Large intestine (tissue), 3 donors: ENCODE data around the gene TRIML1. TPM values are rescaled to one million over a fixed set of nuclear protein-coding genes. Genes with fewer than 3 reads are reported as not detected.

Experiments
- DNase-seq, 2 donors: peaks; one replicate each; pipeline versions ENCODE4 v3.0.0 to v3.0.0-alpha.2; 2013
- H3K27ac ChIP-seq: one replicate; pipeline ENCODE4 v1.5.1; 2013; ENCODE audit warnings: low read length
- H3K27me3 ChIP-seq: 2 replicates; pipeline ENCODE4 v1.6.1; 2013; ENCODE audit warnings: low read length; ENCODE audit not compliant: control insufficient read depth, insufficient read depth
- H3K36me3 ChIP-seq: 2 replicates; pipeline ENCODE4 v1.6.1; 2013; ENCODE audit warnings: low read length; ENCODE audit not compliant: control insufficient read depth, insufficient read depth
- H3K4me1 ChIP-seq: one replicate; pipeline ENCODE4 v1.6.1; 2013; ENCODE audit warnings: low read length; ENCODE audit not compliant: control insufficient read depth, insufficient read depth
- H3K4me3 ChIP-seq: one replicate; pipeline ENCODE4 v1.5.1; 2013; ENCODE audit warnings: low read length
- H3K9me3 ChIP-seq: one replicate; pipeline ENCODE4 v1.6.1; 2013; ENCODE audit warnings: mild to moderate bottlenecking, low read depth, low read length, moderate library complexity; ENCODE audit not compliant: control insufficient read depth
- WGBS: methylation state at CpG from one replicate; pipeline ENCODE4 v1.1.5; 2013; ENCODE audit warnings: low lambda C conversion rate; ENCODE audit not compliant: insufficient coverage; 5-methylcytosine and 5-hydroxymethylcytosine counted together
- polyA plus RNA-seq: library from polyadenylated mRNA; unstranded; fragments of 120-200 nt; gene quantifications from one replicate; pipeline ENCODE4 v1.2.1, GENCODE V29; 2013

Gene TRIML1
- polyA plus RNA-seq, 1 donor, result not detected

DNA sequence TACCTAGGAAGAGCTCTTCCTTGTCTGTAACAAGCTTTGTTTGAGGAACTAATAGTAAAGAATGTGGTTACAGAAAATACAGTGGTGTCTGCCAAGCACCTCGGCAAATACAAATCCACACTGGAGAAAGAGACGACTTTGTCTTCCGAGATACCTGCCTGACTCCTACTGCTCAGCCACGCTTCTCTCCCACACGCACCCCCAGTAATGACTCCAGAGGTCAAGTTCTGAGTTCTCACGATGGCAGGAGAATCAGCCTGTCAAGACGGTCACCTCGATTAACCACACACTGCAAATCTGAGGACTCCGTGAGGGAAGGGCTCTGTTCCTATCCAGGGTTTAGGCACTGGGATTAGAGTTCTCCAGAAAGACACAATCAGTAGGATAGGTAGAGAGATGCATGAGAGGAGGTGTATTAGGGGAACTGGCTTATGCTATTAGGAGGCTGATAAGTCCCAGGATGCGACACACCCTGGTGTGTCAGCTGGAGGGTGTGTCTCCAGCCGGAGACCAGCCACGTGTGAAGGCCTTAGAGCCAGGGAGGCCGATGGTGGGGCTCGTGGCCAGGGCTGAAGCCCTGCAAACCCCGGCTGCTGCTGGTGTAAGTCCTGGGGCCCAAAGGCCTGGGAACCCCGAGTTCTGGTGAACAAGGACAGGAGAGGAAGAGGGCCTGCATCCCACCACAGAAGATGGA lies 21.5 kb upstream of the TRIML1 start:
- no peaks in the 10 kb centered on the region for H3K36me3 ChIP-seq
- no peak overlapping the region for H3K27ac ChIP-seq
- no peak overlapping the region for H3K4me3 ChIP-seq
- DNase-seq, result no peak
- no CpG with 5 or more reads among the region's 16 CpGs for WGBS
- H3K4me1 ChIP-seq, result no peaks in the 10 kb centered on the region
- no peaks in the 10 kb centered on the region for H3K27me3 ChIP-seq
- H3K9me3 ChIP-seq, result no peaks in the 10 kb centered on the region

- H3K36me3 ChIP-seq, result no peaks in the 10 kb centered on the region
- no peak overlapping the region for H3K27ac ChIP-seq
- H3K9me3 ChIP-seq, result no peaks in the 10 kb centered on the region
- WGBS, result 56% methylated on average over 9 of the region's 13 CpGs
- H3K27me3 ChIP-seq, result no peaks in the 10 kb centered on the region
- no peak overlapping the region for H3K4me3 ChIP-seq
- H3K4me1 ChIP-seq, result no peaks in the 10 kb centered on the region
- no peak for DNase-seq
These were observed 17.7 kb upstream of the TRIML1 start for GRCh38 chr4:188121530-188121929.

- no CpG with 5 or more reads among the region's 5 CpGs for WGBS
- H3K27ac ChIP-seq, result no peak overlapping the region
- no peaks in the 10 kb centered on the region for H3K9me3 ChIP-seq
- no peaks in the 10 kb centered on the region for H3K4me1 ChIP-seq
- DNase-seq, result no peak
- H3K27me3 ChIP-seq, result no peaks in the 10 kb centered on the region
- no peaks in the 10 kb centered on the region for H3K36me3 ChIP-seq
- no peak overlapping the region for H3K4me3 ChIP-seq
These were observed 11.9 kb upstream of the TRIML1 start for GRCh38 chr4:188127214-188127874.

DNA sequence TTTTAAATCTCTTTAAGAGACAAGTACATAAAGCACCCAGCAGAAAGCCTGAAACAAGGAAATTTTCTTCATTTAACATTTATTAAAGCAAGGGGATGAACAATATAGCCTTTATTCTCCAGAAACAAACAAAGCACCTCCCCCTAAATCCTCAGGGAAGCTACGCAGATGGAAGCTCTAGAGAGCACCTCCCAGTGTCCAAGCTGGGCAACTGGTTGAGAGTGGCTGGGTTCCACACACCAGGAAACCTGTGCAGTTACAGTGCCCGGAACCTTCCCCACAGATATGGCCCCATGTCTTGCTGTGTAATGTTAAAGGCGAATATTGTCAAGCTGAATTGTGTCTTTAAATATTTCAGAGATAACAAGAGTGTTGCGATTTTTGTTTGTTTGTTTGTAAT lies 8.9 kb upstream of the TRIML1 start:
- whole genome bisulfite sequencing, result 73% methylated on average over 2 of the region's 4 CpGs
- no peak overlapping the region for H3K27ac ChIP-seq

GRCh38 chr4:188132232-188132631 lies 7.0 kb upstream of the TRIML1 start:
- WGBS, result 100% methylated on average over 1 of the region's 5 CpGs
- Histone ChIP-seq H3K4me1 (no peaks in the 10 kb centered on the region), H3K9me3 (no peaks in the 10 kb centered on the region), H3K27me3 (no peaks in the 10 kb centered on the region), H3K4me3 (no peak overlapping the region), H3K27ac (no peak overlapping the region), H3K36me3 (no peaks in the 10 kb centered on the region)
- no peak for DNase-seq

More for the DNA sequence above, 8.9 kb upstream of the TRIML1 start:
- Histone ChIP-seq H3K27me3 (no peaks in the 10 kb centered on the region), H3K4me1 (no peaks in the 10 kb centered on the region), H3K4me3 (no peak overlapping the region), H3K36me3 (no peaks in the 10 kb centered on the region), H3K9me3 (no peaks in the 10 kb centered on the region)
- no peak for DNase-seq

- DNase-seq, result no peak
- H3K9me3 ChIP-seq, result no peaks in the 10 kb centered on the region
- H3K4me3 ChIP-seq, result no peak overlapping the region
- H3K27me3 ChIP-seq, result no peaks in the 10 kb centered on the region
- H3K4me1 ChIP-seq, result no peaks in the 10 kb centered on the region
- WGBS, result no CpG with 5 or more reads among the region's 10 CpGs
- H3K36me3 ChIP-seq, result no peaks in the 10 kb centered on the region
- H3K27ac ChIP-seq, result no peak overlapping the region
These were observed 1.0 kb upstream of the TRIML1 start for GRCh38 chr4:188138227-188138626.

DNA sequence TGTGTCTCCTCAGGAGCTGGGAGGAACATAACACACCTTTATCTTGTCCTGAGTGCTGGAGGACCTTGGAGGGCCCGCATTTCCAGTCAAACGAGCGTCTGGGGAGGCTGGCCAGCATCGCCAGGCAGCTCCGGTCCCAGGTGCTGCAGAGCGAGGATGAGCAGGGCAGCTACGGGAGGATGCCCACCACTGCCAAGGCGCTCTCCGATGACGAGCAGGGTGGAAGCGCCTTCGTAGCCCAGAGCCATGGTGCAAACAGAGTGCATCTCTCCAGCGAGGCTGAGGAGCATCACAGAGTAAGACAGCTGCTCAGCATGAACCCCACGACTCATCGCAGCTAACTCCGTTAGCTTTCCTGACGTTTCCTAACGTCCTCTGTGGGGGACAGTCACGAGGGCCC lies 430 bp downstream of the TRIML1 start:
- no peak overlapping the region for H3K27ac ChIP-seq
- WGBS, result 83% methylated on average over 4 of the region's 19 CpGs

GRCh38 chr4:188143731-188144130 lies 4.5 kb downstream of the TRIML1 start:
- H3K9me3 ChIP-seq, result no peaks in the 10 kb centered on the region
- WGBS, result 87% methylated on average over 3 of the region's 11 CpGs
- no peaks in the 10 kb centered on the region for H3K36me3 ChIP-seq
- no peaks in the 10 kb centered on the region for H3K27me3 ChIP-seq
- DNase-seq, result no peak
- no peaks in the 10 kb centered on the region for H3K4me1 ChIP-seq
- no peak overlapping the region for H3K27ac ChIP-seq
- no peak overlapping the region for H3K4me3 ChIP-seq

More for the DNA sequence above, 430 bp downstream of the TRIML1 start:
- no peak overlapping the region for H3K4me3 ChIP-seq
- H3K4me1 ChIP-seq, result no peaks in the 10 kb centered on the region
- no peaks in the 10 kb centered on the region for H3K27me3 ChIP-seq
- DNase-seq, result no peak
- no peaks in the 10 kb centered on the region for H3K9me3 ChIP-seq
- no peaks in the 10 kb centered on the region for H3K36me3 ChIP-seq

- no peaks in the 10 kb centered on the region for H3K36me3 ChIP-seq
- no peak overlapping the region for H3K27ac ChIP-seq
- H3K4me3 ChIP-seq, result no peak overlapping the region
- no peaks in the 10 kb centered on the region for H3K4me1 ChIP-seq
- H3K9me3 ChIP-seq, result peaks cover 5% of the 10 kb centered on the region
- no peak for DNase-seq
- H3K27me3 ChIP-seq, result no peaks in the 10 kb centered on the region
- WGBS, result 100% methylated on average over 3 of the region's 10 CpGs
These were observed 6.4 kb downstream of the TRIML1 start for GRCh38 chr4:188145601-188146000.

DNA sequence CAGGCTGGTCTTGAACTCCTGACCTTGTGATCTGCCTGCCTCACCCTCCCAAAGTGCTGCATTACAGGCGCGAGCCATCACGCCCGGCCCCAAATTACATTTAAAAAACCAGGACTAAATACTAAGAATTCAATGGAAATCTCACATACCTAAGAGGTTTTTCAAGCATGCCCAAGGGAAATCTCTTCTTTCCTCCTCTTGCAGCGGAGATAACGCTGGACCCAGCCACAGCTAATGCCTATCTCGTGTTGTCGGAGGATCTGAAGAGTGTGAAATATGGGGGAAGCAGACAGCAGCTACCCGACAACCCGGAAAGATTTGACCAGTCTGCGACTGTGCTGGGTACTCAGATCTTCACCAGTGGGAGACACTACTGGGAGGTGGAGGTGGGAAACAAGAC lies 7.4 kb downstream of the TRIML1 start:
- 90% methylated on average over 2 of the region's 11 CpGs for WGBS
- peaks cover 11% of the 10 kb centered on the region for H3K9me3 ChIP-seq
- no peak overlapping the region for H3K27ac ChIP-seq
- no peaks in the 10 kb centered on the region for H3K27me3 ChIP-seq
- H3K36me3 ChIP-seq, result no peaks in the 10 kb centered on the region
- H3K4me3 ChIP-seq, result no peak overlapping the region
- H3K4me1 ChIP-seq, result no peaks in the 10 kb centered on the region
- DNase-seq, result no peak

DNA sequence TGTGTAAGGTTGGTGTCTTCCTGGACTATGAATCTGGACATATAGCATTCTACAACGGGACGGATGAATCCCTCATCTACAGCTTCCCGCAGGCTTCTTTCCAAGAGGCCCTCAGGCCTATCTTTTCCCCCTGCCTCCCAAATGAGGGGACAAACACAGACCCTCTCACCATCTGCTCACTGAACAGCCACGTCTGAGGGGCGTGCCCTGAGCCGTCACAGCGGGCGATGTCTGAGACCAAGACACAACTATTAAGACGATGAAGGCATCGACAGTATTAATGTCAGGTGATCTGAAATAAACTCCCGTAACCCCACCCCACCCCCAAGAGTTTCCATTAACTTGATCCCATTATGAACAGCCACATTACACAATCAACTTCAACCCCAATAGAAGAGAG lies 7.9 kb downstream of the TRIML1 start:
- Histone ChIP-seq H3K4me1 (no peaks in the 10 kb centered on the region), H3K36me3 (no peaks in the 10 kb centered on the region), H3K9me3 (peaks cover 11% of the 10 kb centered on the region), H3K27ac (no peak overlapping the region), H3K4me3 (no peak overlapping the region), H3K27me3 (no peaks in the 10 kb centered on the region)
- no peak for DNase-seq
- WGBS, result no CpG with 5 or more reads among the region's 11 CpGs
